Lower leg skin (tissue), 3 donors: Measurements from ENCODE around the gene SLC9A9.

Experiments
- POLR2A ChIP-seq, 2 donors: fragments of 450-650 bp; IDR thresholded peaks; one replicate each; pipeline ENCODE4 v1.6.1; 2016 to 2017; ENCODE audit warnings: antibody characterized with exemption in 2 of 2, mild to moderate bottlenecking in 1 of 2, moderate library complexity in 1 of 2
- TF ChIP-seq, protein P1 (sequence below), 3 donors: fragments of 450-650 bp; IDR thresholded peaks; one replicate each; pipeline ENCODE4 v1.5.1; 2016; ENCODE audit warnings: antibody characterized with exemption in 3 of 3, mild to moderate bottlenecking in 3 of 3, moderate library complexity in 2 of 3

DNA sequence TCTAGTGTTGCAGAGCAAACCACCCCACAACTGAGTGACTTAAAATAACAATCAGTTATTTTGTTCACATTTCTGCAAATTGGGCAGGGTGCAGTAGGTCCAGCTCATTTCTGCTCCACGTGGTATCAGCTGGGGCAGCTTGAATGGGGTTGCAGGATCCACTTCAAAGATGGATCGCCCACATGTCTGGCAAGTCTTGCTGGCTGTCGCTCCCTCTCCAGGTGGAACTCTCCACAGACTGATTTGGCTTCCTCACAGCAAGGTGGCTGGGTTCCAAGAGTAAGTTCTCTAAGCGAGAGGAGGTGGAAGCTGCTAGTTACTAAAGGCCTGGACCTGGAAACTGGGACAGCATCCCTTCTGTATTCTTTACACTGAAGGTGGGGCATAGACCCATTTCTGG, 213.3 kb downstream of the SLC9A9 start:
- TF ChIP-seq, protein P1, sequence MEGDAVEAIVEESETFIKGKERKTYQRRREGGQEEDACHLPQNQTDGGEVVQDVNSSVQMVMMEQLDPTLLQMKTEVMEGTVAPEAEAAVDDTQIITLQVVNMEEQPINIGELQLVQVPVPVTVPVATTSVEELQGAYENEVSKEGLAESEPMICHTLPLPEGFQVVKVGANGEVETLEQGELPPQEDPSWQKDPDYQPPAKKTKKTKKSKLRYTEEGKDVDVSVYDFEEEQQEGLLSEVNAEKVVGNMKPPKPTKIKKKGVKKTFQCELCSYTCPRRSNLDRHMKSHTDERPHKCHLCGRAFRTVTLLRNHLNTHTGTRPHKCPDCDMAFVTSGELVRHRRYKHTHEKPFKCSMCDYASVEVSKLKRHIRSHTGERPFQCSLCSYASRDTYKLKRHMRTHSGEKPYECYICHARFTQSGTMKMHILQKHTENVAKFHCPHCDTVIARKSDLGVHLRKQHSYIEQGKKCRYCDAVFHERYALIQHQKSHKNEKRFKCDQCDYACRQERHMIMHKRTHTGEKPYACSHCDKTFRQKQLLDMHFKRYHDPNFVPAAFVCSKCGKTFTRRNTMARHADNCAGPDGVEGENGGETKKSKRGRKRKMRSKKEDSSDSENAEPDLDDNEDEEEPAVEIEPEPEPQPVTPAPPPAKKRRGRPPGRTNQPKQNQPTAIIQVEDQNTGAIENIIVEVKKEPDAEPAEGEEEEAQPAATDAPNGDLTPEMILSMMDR (IDR thresholded peaks at IDR 0.05): no peak
- TF ChIP-seq POLR2A (IDR thresholded peaks at IDR 0.05): no peak
